Nephron (organoid): ENCODE data around the gene CYP20A1.

Experiments used
- H3K27ac Mint-ChIP-seq, 3 experiments: 2 replicates each; pipeline ENCODE4 v1.8.0; 2020; ENCODE audit warnings: mixed read lengths in 3 of 3, mild to moderate bottlenecking in 2 of 3, moderate library complexity in 1 of 3
- H3K27me3 Mint-ChIP-seq: 2 replicates; pipeline ENCODE4 v1.8.0; 2021; ENCODE audit warnings: low read depth, mild to moderate bottlenecking, moderate library complexity, mixed read lengths
- H3K36me3 Mint-ChIP-seq: 2 replicates; pipeline ENCODE4 v1.8.0; 2020; ENCODE audit warnings: low read depth, mixed read lengths
- H3K4me1 Mint-ChIP-seq: 2 replicates; pipeline ENCODE4 v1.8.0; 2020; ENCODE audit warnings: mixed read lengths
- H3K4me3 Mint-ChIP-seq, 3 experiments: 2 replicates each; pipeline ENCODE4 v1.8.0; 2020; ENCODE audit warnings: mild to moderate bottlenecking in 3 of 3, mixed read lengths in 3 of 3, moderate library complexity in 2 of 3
- H3K9me3 Mint-ChIP-seq: 2 replicates; pipeline ENCODE4 v1.8.0; 2020; ENCODE audit warnings: mixed read lengths
- TF ChIP-seq, protein P1 (sequence below), 3 experiments: fragments of 200-600 bp; sonication (generic); IDR thresholded peaks; one replicate each; pipeline ENCODE4 v1.5.0; 2021; ENCODE audit warnings: antibody characterized with exemption in 3 of 3; ENCODE audit not compliant: unreplicated experiment in 3 of 3

CYP20A1 gene

DNA sequence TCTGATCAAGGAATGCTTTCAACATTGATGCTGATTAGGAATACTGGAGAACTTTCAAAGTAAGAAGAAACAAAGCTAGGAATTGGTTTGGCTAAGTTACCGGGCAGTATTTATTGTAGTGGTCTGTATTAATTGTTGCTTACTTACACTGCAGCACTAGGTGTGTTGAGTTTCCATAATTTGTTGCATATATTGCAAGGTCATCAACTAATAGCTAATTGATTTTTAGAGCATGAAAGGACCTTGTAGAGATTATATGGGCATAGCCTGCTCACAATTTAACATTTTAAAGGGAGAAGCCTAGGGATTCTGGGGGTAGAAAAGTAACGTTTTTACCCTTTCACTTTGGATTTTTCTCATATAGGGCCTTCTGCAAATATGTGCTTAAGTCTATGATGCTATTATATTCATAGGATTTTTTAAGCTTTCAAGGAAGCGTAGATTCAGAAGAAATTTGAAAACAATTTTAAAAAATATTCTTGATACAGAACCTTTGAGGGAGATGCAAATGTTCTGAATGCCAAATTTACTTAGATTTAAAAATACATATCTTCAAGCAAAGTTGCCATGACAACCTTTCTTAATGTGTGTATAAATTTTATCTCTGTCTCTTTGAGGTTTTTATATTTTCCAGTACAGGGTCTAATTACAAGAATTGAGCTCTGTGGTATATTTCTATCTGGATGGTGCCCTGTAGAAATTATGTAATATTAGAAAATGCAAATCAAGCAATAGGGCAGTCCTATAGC lies 72.0 kb downstream of the CYP20A1 start:
- Mint-ChIP-seq H3K27me3 (no peaks in the 10 kb centered on the region), H3K4me1 (no peaks in the 10 kb centered on the region), H3K27ac (no peak overlapping the region), H3K9me3 (peaks cover 3% of the 10 kb centered on the region), H3K36me3 (peaks cover 32% of the 10 kb centered on the region), H3K4me3 (no peak overlapping the region)
- TF ChIP-seq, protein P1, sequence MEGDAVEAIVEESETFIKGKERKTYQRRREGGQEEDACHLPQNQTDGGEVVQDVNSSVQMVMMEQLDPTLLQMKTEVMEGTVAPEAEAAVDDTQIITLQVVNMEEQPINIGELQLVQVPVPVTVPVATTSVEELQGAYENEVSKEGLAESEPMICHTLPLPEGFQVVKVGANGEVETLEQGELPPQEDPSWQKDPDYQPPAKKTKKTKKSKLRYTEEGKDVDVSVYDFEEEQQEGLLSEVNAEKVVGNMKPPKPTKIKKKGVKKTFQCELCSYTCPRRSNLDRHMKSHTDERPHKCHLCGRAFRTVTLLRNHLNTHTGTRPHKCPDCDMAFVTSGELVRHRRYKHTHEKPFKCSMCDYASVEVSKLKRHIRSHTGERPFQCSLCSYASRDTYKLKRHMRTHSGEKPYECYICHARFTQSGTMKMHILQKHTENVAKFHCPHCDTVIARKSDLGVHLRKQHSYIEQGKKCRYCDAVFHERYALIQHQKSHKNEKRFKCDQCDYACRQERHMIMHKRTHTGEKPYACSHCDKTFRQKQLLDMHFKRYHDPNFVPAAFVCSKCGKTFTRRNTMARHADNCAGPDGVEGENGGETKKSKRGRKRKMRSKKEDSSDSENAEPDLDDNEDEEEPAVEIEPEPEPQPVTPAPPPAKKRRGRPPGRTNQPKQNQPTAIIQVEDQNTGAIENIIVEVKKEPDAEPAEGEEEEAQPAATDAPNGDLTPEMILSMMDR (IDR thresholded peaks at IDR 0.05; ENCODE audit: unreplicated experiment in 3 of 3), result no peak

DNA sequence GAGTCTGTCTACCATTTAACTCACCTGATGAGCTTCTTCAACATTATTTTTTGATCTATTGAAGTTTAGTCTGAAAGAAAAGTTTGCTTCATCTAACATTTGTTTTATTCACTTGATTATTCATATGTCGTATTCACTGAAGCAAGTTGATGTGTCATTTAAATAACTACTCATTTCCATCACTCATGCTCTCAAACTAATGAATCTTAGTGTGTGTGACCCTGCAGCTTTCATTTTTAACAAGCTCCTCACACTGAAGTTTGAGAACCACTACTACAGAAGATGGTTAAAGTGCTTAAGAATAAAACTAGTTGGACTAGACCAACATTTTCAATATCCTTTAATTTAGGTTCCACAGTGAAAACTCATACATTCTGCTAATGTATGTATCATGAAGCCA lies 87.5 kb downstream of the CYP20A1 start:
- H3K4me1 Mint-ChIP-seq, result peaks cover 28% of the 10 kb centered on the region
- peaks cover 4% of the 10 kb centered on the region for H3K36me3 Mint-ChIP-seq
- H3K9me3 Mint-ChIP-seq, result no peaks in the 10 kb centered on the region
- no peaks in the 10 kb centered on the region for H3K27me3 Mint-ChIP-seq
- TF ChIP-seq, protein P1 (IDR thresholded peaks at IDR 0.05; ENCODE audit: unreplicated experiment in 3 of 3), result no peak
- H3K27ac Mint-ChIP-seq, result peak overlapping the region; percentile 76 to 99 (median 93)
- peak overlapping the region; percentile 47 to 64 (median 56) for H3K4me3 Mint-ChIP-seq

DNA sequence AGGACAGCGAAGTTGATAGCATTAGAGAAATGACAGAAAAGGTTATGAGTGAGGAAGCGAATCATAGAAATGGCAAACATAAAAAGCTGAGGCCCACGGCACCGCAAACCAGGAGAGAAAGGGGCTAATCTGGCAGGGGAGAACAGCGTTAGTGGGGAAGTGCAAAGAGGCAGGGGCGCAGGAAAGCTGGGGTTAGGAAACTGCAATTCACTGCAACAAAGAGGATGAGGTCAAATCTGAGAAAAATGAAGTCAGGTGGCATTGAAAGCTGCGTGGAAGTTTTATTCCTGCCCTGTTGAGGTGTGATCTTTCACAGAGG lies 88.7 kb downstream of the CYP20A1 start:
- H3K9me3 Mint-ChIP-seq, result no peaks in the 10 kb centered on the region
- peak overlapping the region; percentile 93 to 99 (median 98) for H3K27ac Mint-ChIP-seq
- H3K4me1 Mint-ChIP-seq, result peaks cover 28% of the 10 kb centered on the region
- TF ChIP-seq, protein P1 (IDR thresholded peaks at IDR 0.05; ENCODE audit: unreplicated experiment in 3 of 3), result no peak
- peak overlapping the region; percentile 93 to 94 (median 93) for H3K4me3 Mint-ChIP-seq
- peaks cover 4% of the 10 kb centered on the region for H3K36me3 Mint-ChIP-seq
- H3K27me3 Mint-ChIP-seq, result no peaks in the 10 kb centered on the region

DNA sequence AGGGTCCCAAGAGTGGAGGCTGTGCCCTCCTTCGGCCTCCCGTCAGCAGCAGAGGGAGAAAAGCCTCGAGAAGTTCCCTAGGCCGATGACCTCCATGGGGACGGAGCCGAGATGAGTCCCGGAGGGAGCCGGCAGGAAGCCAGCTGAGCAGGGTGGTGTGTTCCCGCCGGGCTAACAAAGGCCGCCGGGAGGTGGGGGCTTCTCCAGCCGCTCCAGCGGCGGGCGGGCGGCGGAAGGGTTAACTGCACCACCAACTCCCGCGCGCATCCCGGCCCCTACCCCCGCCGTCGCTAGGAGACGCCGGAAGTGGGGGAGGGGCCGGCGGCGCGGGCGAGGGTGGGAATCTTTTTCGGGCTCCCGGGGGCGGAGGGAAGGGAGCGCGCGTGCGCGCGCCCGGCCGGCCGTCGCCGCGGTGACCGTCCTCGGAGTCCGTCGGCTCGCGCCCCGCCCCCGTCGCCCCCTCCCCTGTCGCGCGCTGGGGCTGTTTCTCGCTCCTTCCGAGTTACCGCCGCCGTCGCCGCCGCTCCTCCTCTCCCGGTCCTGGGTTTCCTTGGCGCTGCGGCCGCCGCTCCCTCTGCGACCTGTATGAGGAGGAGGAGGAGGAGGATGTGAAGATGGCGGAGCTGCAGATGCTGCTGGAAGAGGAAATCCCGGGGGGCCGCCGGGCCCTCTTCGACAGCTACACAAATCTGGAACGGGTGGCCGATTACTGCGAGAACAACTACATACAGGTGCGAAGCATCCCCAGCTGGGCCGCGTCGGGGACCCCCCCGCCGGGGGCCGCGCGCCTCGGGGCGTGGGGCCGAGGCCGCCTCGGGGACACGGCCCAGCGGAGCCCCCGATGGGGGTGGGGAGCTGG lies 89.3 kb downstream of the CYP20A1 start, which contains the start of gene ABI2:
TSS of gene ABI2 (plus strand) at position 494 of the 859 bp plus-strand sequence. CDS start at position 615, 121 bp downstream.
- TF ChIP-seq, protein P1 (IDR thresholded peaks at IDR 0.05; ENCODE audit: unreplicated experiment in 3 of 3), result no peak
- peaks cover 29% of the 10 kb centered on the region for H3K4me1 Mint-ChIP-seq
- H3K4me3 Mint-ChIP-seq, result peak within 1 kb of the TSS; percentile 94 to 97 (median 97)
- peaks cover 6% of the 10 kb centered on the region for H3K36me3 Mint-ChIP-seq
- H3K27ac Mint-ChIP-seq, result peak within 1 kb of the TSS; percentile 93 to 99 (median 98)
- H3K9me3 Mint-ChIP-seq, result no peaks in the 10 kb centered on the region
- no peaks in the 10 kb centered on the region for H3K27me3 Mint-ChIP-seq

GRCh38 chr2:203328760-203329540 lies 90.1 kb downstream of the CYP20A1 start:
- Mint-ChIP-seq H3K4me3 (peak overlapping the region; percentile 91 to 97 (median 97)), H3K27me3 (no peaks in the 10 kb centered on the region), H3K9me3 (no peaks in the 10 kb centered on the region), H3K36me3 (peaks cover 9% of the 10 kb centered on the region), H3K4me1 (peaks cover 32% of the 10 kb centered on the region), H3K27ac (peak overlapping the region; percentile 90 to 98 (median 93))
- TF ChIP-seq, protein P1 (IDR thresholded peaks at IDR 0.05; ENCODE audit: unreplicated experiment in 3 of 3), result no peak
